GM23338 (cell line): ENCODE results near the gene TCIRG1. TPM values are rescaled to one million over a fixed set of nuclear protein-coding genes. Genes with fewer than 3 reads are reported as not detected.

Experiments
- ATAC-seq: fragments of 200-7000 bp; cut with Tn5 transposase; 3 replicates; pipeline ENCODE4 v1.9.1; 2020
- DNase-seq: peaks from one replicate; pipeline ENCODE4 v3.0.0-alpha.2; 2015; ENCODE audit warnings: low spot score
- H2AFZ ChIP-seq: fragments of 200-600 bp; sonication (generic); 2 replicates; pipeline ENCODE4 v1.8.0; 2016; ENCODE audit warnings: antibody characterized with exemption, mild to moderate bottlenecking, moderate library complexity
- H3F3A ChIP-seq: fragments of 200-600 bp; sonication (generic); replicated peaks from 2 replicates; pipeline ENCODE4 v1.8.0; 2017; ENCODE audit warnings: antibody characterized with exemption, mixed run types, low read depth
- H3K27ac ChIP-seq: fragments of 200-600 bp; sonication (generic); 2 replicates; pipeline ENCODE4 v1.6.1; 2016; ENCODE audit warnings: low read depth
- H3K27me3 ChIP-seq: fragments of 200-600 bp; sonication (generic); 2 replicates; pipeline ENCODE4 v1.8.0; 2016; ENCODE audit warnings: mild to moderate bottlenecking, mixed run types, moderate library complexity; ENCODE audit not compliant: insufficient read depth
- H3K36me3 ChIP-seq: fragments of 200-600 bp; sonication (generic); 2 replicates; pipeline ENCODE4 v1.8.0; 2016; ENCODE audit warnings: mild to moderate bottlenecking; ENCODE audit not compliant: insufficient read depth
- H3K4me1 ChIP-seq: fragments of 200-600 bp; sonication (generic); 2 replicates; pipeline ENCODE4 v1.8.0; 2016; ENCODE audit warnings: mild to moderate bottlenecking, moderate library complexity; ENCODE audit not compliant: insufficient read depth
- H3K4me2 ChIP-seq: fragments of 200-600 bp; sonication (generic); 2 replicates; pipeline ENCODE4 v1.7.1; 2017; ENCODE audit warnings: mixed run types
- H3K4me3 ChIP-seq: fragments of 200-600 bp; sonication (generic); 2 replicates; pipeline ENCODE4 v1.6.1; 2016; ENCODE audit warnings: mixed run types
- H3K79me2 ChIP-seq: fragments of 200-600 bp; sonication (generic); replicated peaks from 2 replicates; pipeline ENCODE4 v1.8.0; 2017; ENCODE audit warnings: mild to moderate bottlenecking; ENCODE audit not compliant: insufficient read depth
- H3K9me2 ChIP-seq: fragments of 200-600 bp; sonication (generic); 2 replicates; pipeline ENCODE4 v1.8.0; 2017; ENCODE audit not compliant: insufficient read depth
- H4K20me1 ChIP-seq: fragments of 200-600 bp; sonication (generic); replicated peaks from 2 replicates; pipeline ENCODE4 v1.8.0; 2017; ENCODE audit warnings: mild to moderate bottlenecking; ENCODE audit not compliant: insufficient read depth
- H3K27ac Mint-ChIP-seq: 2 replicates; pipeline ENCODE4 v1.8.0; 2020; ENCODE audit warnings: inconsistent platforms, mild to moderate bottlenecking, moderate library complexity, mixed read lengths
- H3K27me3 Mint-ChIP-seq: 3 replicates; pipeline ENCODE4 v1.8.0; 2022; ENCODE audit warnings: low read depth, mild to moderate bottlenecking, moderate library complexity, mixed read lengths, inconsistent platforms; ENCODE audit not compliant: insufficient read depth, poor library complexity
- H3K36me3 Mint-ChIP-seq: 3 replicates; pipeline ENCODE4 v1.8.0; 2021; ENCODE audit warnings: low read depth, mild to moderate bottlenecking, inconsistent platforms, moderate library complexity, mixed read lengths
- H3K4me1 Mint-ChIP-seq: 3 replicates; pipeline ENCODE4 v1.8.0; 2020; ENCODE audit warnings: mild to moderate bottlenecking, inconsistent platforms, mixed read lengths
- H3K4me3 Mint-ChIP-seq: 3 replicates; pipeline ENCODE4 v1.8.0; 2021; ENCODE audit warnings: moderate library complexity, mild to moderate bottlenecking, inconsistent platforms, mixed read lengths
- H3K9me3 Mint-ChIP-seq: 3 replicates; pipeline ENCODE4 v1.8.0; 2020; ENCODE audit warnings: moderate library complexity, mild to moderate bottlenecking, inconsistent platforms, mixed read lengths
- CTCF ChIP-seq, 2 experiments: fragments of 200-600 bp in 1 of 2; sonication (generic) in 1 of 2; conservative IDR thresholded peaks; 2 replicates each; pipeline versions ENCODE4 v1.5.1 to v1.6.1; 2016 to 2017; ENCODE audit warnings: antibody characterized with exemption in 2 of 2, low read depth in 2 of 2, mild to moderate bottlenecking in 2 of 2, moderate library complexity in 1 of 2
- ETS1 ChIP-seq: IDR thresholded peaks from 2 replicates; pipeline ENCODE4 v1.6.1; 2016; ENCODE audit warnings: antibody characterized with exemption
- EZH2 ChIP-seq: fragments of 200-600 bp; sonication (generic); IDR thresholded peaks from one replicate; pipeline ENCODE4 v1.8.0; 2017; ENCODE audit warnings: antibody characterized with exemption, mild to moderate bottlenecking, low read depth; ENCODE audit not compliant: unreplicated experiment
- EZH2phosphoT487 ChIP-seq: fragments of 200-600 bp; sonication (generic); IDR thresholded peaks from one replicate; pipeline ENCODE4 v1.8.1; 2018; ENCODE audit warnings: antibody characterized with exemption; ENCODE audit not compliant: unreplicated experiment
- JUNB ChIP-seq: IDR thresholded peaks from one replicate; pipeline ENCODE4 v1.6.1; 2016; ENCODE audit warnings: antibody characterized with exemption; ENCODE audit not compliant: unreplicated experiment
- NANOG ChIP-seq: IDR thresholded peaks from 2 replicates; pipeline ENCODE4 v1.6.1; 2016; ENCODE audit warnings: antibody characterized with exemption, borderline replicate concordance
- POLR2AphosphoS5 ChIP-seq: IDR thresholded peaks from 2 replicates; pipeline ENCODE4 v1.6.1; 2016; ENCODE audit warnings: antibody characterized with exemption, low read depth
- REST ChIP-seq: IDR thresholded peaks from one replicate; pipeline ENCODE4 v1.6.1; 2018; ENCODE audit warnings: antibody characterized with exemption; ENCODE audit not compliant: unreplicated experiment
- STAT1 ChIP-seq: IDR thresholded peaks from one replicate; pipeline ENCODE4 v1.6.1; 2016; ENCODE audit warnings: antibody characterized with exemption; ENCODE audit not compliant: unreplicated experiment
- ZNF114 ChIP-seq: fragments of 250-450 bp; sonication (Bioruptor Pico); IDR thresholded peaks from 2 replicates; pipeline ENCODE4 v1.5.0; 2020; ENCODE audit warnings: mild to moderate bottlenecking, moderate library complexity
- ZNF462 ChIP-seq: fragments of 250-450 bp; sonication (Bioruptor Pico); IDR thresholded peaks from 2 replicates; pipeline ENCODE4 v1.5.0; 2020; ENCODE audit warnings: mild to moderate bottlenecking, moderate library complexity
- polyA plus RNA-seq: library from polyadenylated mRNA; unstranded; fragments of >200 nt; fragmentation: Nextera tagmentation; extraction: Ambion mirVana; gene quantifications from 2 replicates; pipeline ENCODE4 v1.2.1, GENCODE V29; 2016
- total RNA-seq: library from RNA; depleted of rRNA; stranded (reverse); fragments of >200 nt; shearing (Covaris generic); gene quantifications from 2 replicates; pipeline ENCODE4 v1.2.3, GENCODE V29; 2014

The TCIRG1 gene
- total and polyA plus RNA-seq, 2 experiments from 2014 or later: 20.4 to 40.4 TPM

GRCh38 chr11:68037411-68038225, 1.2 kb upstream of the TCIRG1 start (continued):
- no peak for TF ChIP-seq REST
- TF ChIP-seq POLR2AphosphoS5: no peak

GRCh38 chr11:68038226-68038717, 553 bp upstream of the TCIRG1 start:
- Mint-ChIP-seq H3K36me3 (peaks cover 11% of the 10 kb centered on the region), H3K27ac (no peak overlapping the region), H3K9me3 (no peaks in the 10 kb centered on the region), H3K4me1 (peaks cover 7% of the 10 kb centered on the region), H3K4me3 (peak overlapping the region; percentile 33; the same call in 2 of the 3 replicates), H3K27me3 (peaks cover 14% of the 10 kb centered on the region)
- H2AFZ ChIP-seq: peak overlapping the region; percentile 86
- 0 out of 2 replicates have a peak overlapping the region, but pooled peaks have one; percentile 14 for H3K27ac ChIP-seq
- DNase-seq: no peak
- H3K4me3 ChIP-seq: peak overlapping the region; percentile 66
- H3K36me3 ChIP-seq: peaks cover 6% of the 10 kb centered on the region; the same call in 1 of the 2 replicates
- H3K27me3 ChIP-seq: no peaks in the 10 kb centered on the region
- no peaks in the 10 kb centered on the region for H4K20me1 ChIP-seq
- ATAC-seq: peak; percentile 6
- H3K4me2 ChIP-seq: peak overlapping the region; percentile 90
- H3K79me2 ChIP-seq: no peaks in the 10 kb centered on the region
- no peaks in the 10 kb centered on the region for H3K9me2 ChIP-seq
- peaks cover 10% of the 10 kb centered on the region; the same call in 1 of the 2 replicates for H3F3A ChIP-seq
- H3K4me1 ChIP-seq: peaks cover 18% of the 10 kb centered on the region
- TF ChIP-seq POLR2AphosphoS5 (no peak), EZH2phosphoT487 (no peak), CTCF (conservative IDR thresholded peaks at IDR 0.05; ENCODE audit: low read depth in 2 of 2) (no peak), ZNF114 (CRISPR knock-in tag) (no peak), ETS1 (no peak), JUNB (no peak), ZNF462 (CRISPR knock-in tag) (no peak), NANOG (no peak), STAT1 (no peak), EZH2 (no peak)
